Transverse colon (tissue), 4 donors: ENCODE data around the gene MS4A4E.

ENCODE experiments used
- EP300 ChIP-seq: sonication (generic); formaldehyde crosslinking; IDR thresholded peaks from one replicate; pipeline ENCODE4 v1.6.1; 2017; ENCODE audit warnings: antibody characterized with exemption, low read depth
- POLR2AphosphoS5 ChIP-seq, 3 donors: sonication (generic); formaldehyde crosslinking; IDR thresholded peaks; one replicate each; pipeline ENCODE4 v1.6.1; 2016; ENCODE audit warnings: antibody characterized with exemption in 3 of 3
- TF ChIP-seq, protein P1 (sequence below), 5 experiments: fragments of 200-600 bp in 3 of 5; fragments of 450-650 bp in 2 of 5; sonication (generic) in 3 of 5; IDR thresholded peaks; 1 replicate in 2 of 5; 2 replicates in 3 of 5; pipeline ENCODE4 v1.5.1; 2016 to 2017; ENCODE audit warnings: antibody characterized with exemption in 5 of 5, inconsistent platforms in 3 of 5, mild to moderate bottlenecking in 2 of 5, moderate library complexity in 1 of 5

DNA sequence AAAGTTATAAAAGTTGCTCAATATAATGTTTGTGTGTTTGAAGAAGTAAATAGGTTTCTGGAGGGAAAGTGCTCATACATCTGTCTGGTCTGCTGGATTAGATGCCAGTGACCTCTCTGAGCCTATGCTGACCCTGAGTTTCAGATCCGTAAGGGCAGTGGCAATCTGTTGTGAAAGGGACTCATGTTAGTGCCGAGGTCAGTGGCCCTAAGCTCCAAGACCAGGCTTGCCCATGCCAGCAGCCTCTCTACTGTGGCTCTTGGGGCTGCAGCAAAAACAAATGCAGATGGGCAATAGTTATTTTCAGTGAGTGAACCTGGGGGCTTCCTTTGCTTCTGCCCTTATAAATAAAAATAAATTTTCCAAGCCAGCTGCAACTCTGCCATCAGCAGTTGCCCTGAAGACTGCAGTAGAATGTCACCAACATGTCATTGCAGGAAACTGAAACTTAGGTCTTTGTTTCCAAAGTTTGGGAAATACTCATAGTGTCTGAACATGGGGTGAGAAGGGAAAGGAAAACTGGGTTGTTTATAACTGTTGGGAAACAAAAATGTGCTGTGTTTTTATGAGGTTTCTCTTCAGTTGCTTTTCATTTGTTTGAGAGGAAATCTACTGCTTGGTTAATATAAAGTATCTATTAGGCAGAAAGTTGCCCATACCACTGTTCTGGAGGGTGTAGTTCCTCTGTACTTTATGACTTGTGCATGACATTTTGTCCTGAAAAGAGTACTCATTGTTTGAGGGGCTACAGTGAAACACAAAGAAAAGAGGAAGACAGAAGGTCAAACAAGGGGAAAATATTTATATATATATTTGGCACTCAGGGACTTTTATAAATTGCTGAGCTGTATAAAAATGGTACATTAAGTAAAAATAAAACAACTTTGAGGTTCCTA, 9.5 kb upstream of the MS4A4E start:
- TF ChIP-seq, protein P1, sequence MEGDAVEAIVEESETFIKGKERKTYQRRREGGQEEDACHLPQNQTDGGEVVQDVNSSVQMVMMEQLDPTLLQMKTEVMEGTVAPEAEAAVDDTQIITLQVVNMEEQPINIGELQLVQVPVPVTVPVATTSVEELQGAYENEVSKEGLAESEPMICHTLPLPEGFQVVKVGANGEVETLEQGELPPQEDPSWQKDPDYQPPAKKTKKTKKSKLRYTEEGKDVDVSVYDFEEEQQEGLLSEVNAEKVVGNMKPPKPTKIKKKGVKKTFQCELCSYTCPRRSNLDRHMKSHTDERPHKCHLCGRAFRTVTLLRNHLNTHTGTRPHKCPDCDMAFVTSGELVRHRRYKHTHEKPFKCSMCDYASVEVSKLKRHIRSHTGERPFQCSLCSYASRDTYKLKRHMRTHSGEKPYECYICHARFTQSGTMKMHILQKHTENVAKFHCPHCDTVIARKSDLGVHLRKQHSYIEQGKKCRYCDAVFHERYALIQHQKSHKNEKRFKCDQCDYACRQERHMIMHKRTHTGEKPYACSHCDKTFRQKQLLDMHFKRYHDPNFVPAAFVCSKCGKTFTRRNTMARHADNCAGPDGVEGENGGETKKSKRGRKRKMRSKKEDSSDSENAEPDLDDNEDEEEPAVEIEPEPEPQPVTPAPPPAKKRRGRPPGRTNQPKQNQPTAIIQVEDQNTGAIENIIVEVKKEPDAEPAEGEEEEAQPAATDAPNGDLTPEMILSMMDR (IDR thresholded peaks at IDR 0.05), result no peak
- no peak for TF ChIP-seq POLR2AphosphoS5 (IDR thresholded peaks at IDR 0.05)
- no peak for TF ChIP-seq EP300
